HepG2 (cell line): Measurements from ENCODE around the gene ZFP62. TPM values are rescaled to one million over a fixed set of nuclear protein-coding genes. Genes with fewer than 3 reads are reported as not detected.

Source experiments
- CSRNP1 ChIP-seq: sonication (generic); formaldehyde crosslinking; IDR thresholded peaks from 2 replicates; pipeline ENCODE4 v1.8.1; 2023; ENCODE audit warnings: mild to moderate bottlenecking, missing genetic modification reagents
- EP300 ChIP-seq, 3 experiments: sonication (generic) in 1 of 3; formaldehyde crosslinking in 1 of 3; IDR thresholded peaks; 2 replicates each; pipeline versions ENCODE4 v1.5.1 to v1.6.1; 2011 to 2020; ENCODE audit warnings: low read depth in 2 of 3, low read length in 2 of 3, borderline replicate concordance in 1 of 3, improper control_type of control experiment in 1 of 3, mild to moderate bottlenecking in 1 of 3, missing genetic modification reagents in 1 of 3, moderate library complexity in 1 of 3
- HCFC1 ChIP-seq: fragments of 150-350 bp; IDR thresholded peaks from 2 replicates; pipeline ENCODE4 v1.6.1; 2014; ENCODE audit warnings: low read depth, low read length
- KAT2B ChIP-seq: fragments of 150-350 bp; IDR thresholded peaks from 2 replicates; pipeline ENCODE4 v1.6.1; 2014; ENCODE audit warnings: low read depth, low read length, borderline replicate concordance
- MXD3 ChIP-seq: IDR thresholded peaks from 2 replicates; pipeline ENCODE4 v1.6.1; 2016; ENCODE audit warnings: mild to moderate bottlenecking, missing biosample characterization, missing genetic modification reagents
- POLR2G ChIP-seq: fragments of 200-400 bp; formaldehyde crosslinking; IDR thresholded peaks from 2 replicates; pipeline ENCODE4 v1.6.1; 2018; ENCODE audit warnings: mild to moderate bottlenecking, low read depth, low read length, moderate library complexity
- SALL2 ChIP-seq: sonication (generic); formaldehyde crosslinking; IDR thresholded peaks from 2 replicates; pipeline ENCODE4 v1.8.1; 2023; ENCODE audit warnings: mild to moderate bottlenecking, missing genetic modification reagents, inconsistent platforms
- SMYD3 ChIP-seq: sonication (generic); formaldehyde crosslinking; IDR thresholded peaks from 2 replicates; pipeline ENCODE4 v1.8.1; 2023; ENCODE audit warnings: mild to moderate bottlenecking, missing genetic modification reagents
- SNAPC5 ChIP-seq: sonication (generic); formaldehyde crosslinking; IDR thresholded peaks from 2 replicates; pipeline ENCODE4 v1.8.1; 2023; ENCODE audit warnings: mild to moderate bottlenecking, missing genetic modification reagents, borderline replicate concordance
- TOPORS ChIP-seq: sonication (generic); formaldehyde crosslinking; IDR thresholded peaks from 2 replicates; pipeline ENCODE4 v1.8.0; 2023; ENCODE audit warnings: mild to moderate bottlenecking, missing genetic modification reagents
- ZBED4 ChIP-seq: sonication (generic); formaldehyde crosslinking; IDR thresholded peaks from 2 replicates; pipeline ENCODE4 v1.4.0; 2020; ENCODE audit warnings: missing genetic modification reagents, borderline replicate concordance
- ZNF282 ChIP-seq: fragments of 450-650 bp; IDR thresholded peaks from 2 replicates; pipeline ENCODE4 v1.6.1; 2018; ENCODE audit not compliant: partially characterized antibody
- ZNF292 ChIP-seq: sonication (generic); formaldehyde crosslinking; IDR thresholded peaks from 2 replicates; pipeline ENCODE4 v1.8.1; 2022; ENCODE audit warnings: mild to moderate bottlenecking, low read depth, missing genetic modification reagents, borderline replicate concordance
- ZNF34 ChIP-seq: sonication (generic); formaldehyde crosslinking; IDR thresholded peaks from 2 replicates; pipeline ENCODE4 v1.4.0; 2020; ENCODE audit warnings: mild to moderate bottlenecking, missing genetic modification reagents, borderline replicate concordance
- ZNF564 ChIP-seq: sonication (generic); formaldehyde crosslinking; IDR thresholded peaks from 2 replicates; pipeline ENCODE4 v1.8.1; 2023; ENCODE audit warnings: mild to moderate bottlenecking, missing genetic modification reagents
- ZNF710 ChIP-seq: sonication (generic); formaldehyde crosslinking; IDR thresholded peaks from 2 replicates; pipeline ENCODE4 v1.5.0; 2020; ENCODE audit warnings: mild to moderate bottlenecking, missing genetic modification reagents, borderline replicate concordance
- ZNF740 ChIP-seq: sonication (generic); formaldehyde crosslinking; IDR thresholded peaks from 2 replicates; pipeline ENCODE4 v1.4.0; 2020; ENCODE audit warnings: missing genetic modification reagents
- ZNF790 ChIP-seq: sonication (generic); formaldehyde crosslinking; IDR thresholded peaks from 2 replicates; pipeline ENCODE4 v1.8.0; 2022; ENCODE audit warnings: missing genetic modification reagents, mild to moderate bottlenecking, borderline replicate concordance
- ZSCAN31 ChIP-seq: sonication (generic); formaldehyde crosslinking; IDR thresholded peaks from 2 replicates; pipeline ENCODE4 v1.5.0; 2020; ENCODE audit warnings: low read depth, mild to moderate bottlenecking, missing genetic modification reagents
- polyA plus RNA-seq, 8 experiments: library from polyadenylated mRNA; depleted of rRNA in 3 of 8; stranded (reverse) in 7 of 8; unstranded in 1 of 8; fragments of >200 nt; fragmentation: Illumina TruSeq in 4 of 8; extraction: Trizol in 4 of 8; gene quantifications; 2 replicates each; pipeline versions ENCODE4 v1.2.1 to v1.2.3, GENCODE V29; 2011 to 2016; ENCODE audit warnings: low read depth in 4 of 8, missing spikeins in 1 of 8, mixed read lengths in 1 of 8; ENCODE audit not compliant: insufficient read depth in 1 of 8
- total RNA-seq, 5 experiments: library from RNA; depleted of rRNA; stranded (reverse); fragments of >200 nt; fragmentation: Illumina TruSeq; extraction: Trizol; gene quantifications; 2 replicates each; pipeline ENCODE4 v1.2.3, GENCODE V29; 2016; ENCODE audit warnings: low read depth in 1 of 5

Gene ZFP62
- total and polyA plus RNA-seq, 2 of the 13 experiments (the other 11 are each of a cell fraction or from before 2014, with no cell fraction given), result 8.2 to 19.4 TPM

GRCh38 chr5:180808461-180809000 is 52.5 kb downstream of the ZFP62 start (continued):
- peak; percentile 59 for TF ChIP-seq POLR2G
- no peak for TF ChIP-seq ZNF282
- TF ChIP-seq ZBED4 (CRISPR knock-in tag), result no peak
- no peak for TF ChIP-seq ZNF34 (CRISPR knock-in tag)
- TF ChIP-seq KAT2B, result no peak
- 0 out of 2 replicates have a peak, but pooled peaks have one; percentile 36 for TF ChIP-seq SALL2 (CRISPR knock-in tag)
- TF ChIP-seq ZNF564 (CRISPR knock-in tag), result peak; percentile 32; the same call in 1 of the 2 replicates
- TF ChIP-seq ZNF710 (CRISPR knock-in tag), result no peak
- TF ChIP-seq ZNF790 (CRISPR knock-in tag), result peak; percentile 48; the same call in 1 of the 2 replicates
- TF ChIP-seq CSRNP1 (CRISPR knock-in tag), result peak; percentile 53; the same call in 1 of the 2 replicates
- no peak for TF ChIP-seq ZNF292 (CRISPR knock-in tag)
- TF ChIP-seq HCFC1, result no peak
- TF ChIP-seq MXD3 (CRISPR knock-in tag), result no peak
- TF ChIP-seq ZNF740 (CRISPR knock-in tag), result peak; percentile 74; the same call in 1 of the 2 replicates
- TF ChIP-seq EP300 (IDR thresholded peaks at IDR 0.05; ENCODE audit: low read depth in 2 of 2, low read length in 2 of 2), result 0 out of 4 replicates have a peak, but pooled peaks of 1 of the 2 experiments have one; percentile 32
- TF ChIP-seq EP300 (CRISPR knock-in tag; IDR thresholded peaks at IDR 0.05; ENCODE audit: borderline replicate concordance), result no peak
- TF ChIP-seq ZSCAN31, result no peak
- TF ChIP-seq TOPORS (CRISPR knock-in tag), result peak; percentile 81
- TF ChIP-seq SNAPC5 (CRISPR knock-in tag), result no peak
- TF ChIP-seq SMYD3, result peak; percentile 73; the same call in 1 of the 2 replicates
